MM.1S (cell line): ENCODE results near the gene IRF1.
A peak's percentile ranks its signal among the peaks of the same experiment; 100 is the strongest.

Experiments used
- DNase-seq: peaks from one replicate; pipeline ENCODE4 v3.0.0-alpha.2; 2015
- H2AFZ ChIP-seq: fragments of 300-600 bp; sonication (generic); 2 replicates; pipeline ENCODE4 v1.6.0; 2016; ENCODE audit warnings: antibody characterized with exemption, low read length
- H3F3A ChIP-seq: fragments of 300-600 bp; sonication (generic); 2 replicates; pipeline ENCODE4 v1.6.1; 2016; ENCODE audit warnings: mild to moderate bottlenecking, antibody characterized with exemption, low read length, moderate library complexity, mixed read lengths; ENCODE audit not compliant: insufficient read depth
- H3K27ac ChIP-seq: fragments of 300-600 bp; sonication (generic); 2 replicates; pipeline ENCODE4 v1.5.1; 2016; ENCODE audit warnings: mild to moderate bottlenecking, low read length
- H3K27me3 ChIP-seq: fragments of 300-600 bp; sonication (generic); replicated peaks from 2 replicates; pipeline ENCODE4 v1.6.0; 2016; ENCODE audit warnings: low read length; ENCODE audit not compliant: insufficient read depth
- H3K36me3 ChIP-seq: fragments of 300-600 bp; sonication (generic); replicated peaks from 2 replicates; pipeline ENCODE4 v1.6.1; 2016; ENCODE audit warnings: mild to moderate bottlenecking, low read length, mixed read lengths; ENCODE audit not compliant: insufficient read depth
- H3K4me1 ChIP-seq: fragments of 300-600 bp; sonication (generic); 2 replicates; pipeline ENCODE4 v1.6.1; 2016; ENCODE audit warnings: low read length, mixed read lengths
- H3K4me2 ChIP-seq: fragments of 300-600 bp; sonication (generic); 2 replicates; pipeline ENCODE4 v1.6.0; 2016; ENCODE audit warnings: low read depth, low read length
- H3K4me3 ChIP-seq: fragments of 300-600 bp; sonication (generic); 2 replicates; pipeline ENCODE4 v1.5.1; 2016; ENCODE audit warnings: low read length, mixed read lengths
- H3K79me2 ChIP-seq: fragments of 300-600 bp; sonication (generic); 2 replicates; pipeline ENCODE4 v1.6.1; 2016; ENCODE audit warnings: mixed run types, low read length, mixed read lengths
- H3K9ac ChIP-seq: fragments of 300-600 bp; sonication (generic); 2 replicates; pipeline ENCODE4 v1.6.1; 2016; ENCODE audit warnings: low read length, mixed read lengths
- H3K9me2 ChIP-seq: fragments of 300-600 bp; sonication (generic); replicated peaks from 2 replicates; pipeline ENCODE4 v1.6.1; 2016; ENCODE audit warnings: mild to moderate bottlenecking, low read length, mixed read lengths; ENCODE audit not compliant: insufficient read depth
- H3K9me3 ChIP-seq: fragments of 300-600 bp; sonication (generic); replicated peaks from 2 replicates; pipeline ENCODE4 v1.6.1; 2016; ENCODE audit warnings: mild to moderate bottlenecking, low read length, mixed read lengths; ENCODE audit not compliant: insufficient read depth
- H4K20me1 ChIP-seq: fragments of 300-600 bp; sonication (generic); 2 replicates; pipeline ENCODE4 v1.6.1; 2016; ENCODE audit warnings: mild to moderate bottlenecking, low read length, moderate library complexity, mixed read lengths; ENCODE audit not compliant: insufficient read depth
- CTCF ChIP-seq: fragments of 300-600 bp; sonication (generic); IDR thresholded peaks from 2 replicates; pipeline ENCODE4 v1.5.1; 2016; ENCODE audit warnings: antibody characterized with exemption, low read length, mixed read lengths
- EZH2 ChIP-seq: fragments of 300-600 bp; sonication (generic); optimal IDR thresholded peaks from 2 replicates; pipeline ENCODE3; 2017; ENCODE audit warnings: low read depth, mild to moderate bottlenecking, antibody characterized with exemption, low read length, mixed read lengths
- EZH2phosphoT487 ChIP-seq: fragments of 300-600 bp; sonication (generic); IDR thresholded peaks from 2 replicates; pipeline ENCODE4 v1.6.1; 2018; ENCODE audit warnings: antibody characterized with exemption, low read length

The IRF1 gene

DNA sequence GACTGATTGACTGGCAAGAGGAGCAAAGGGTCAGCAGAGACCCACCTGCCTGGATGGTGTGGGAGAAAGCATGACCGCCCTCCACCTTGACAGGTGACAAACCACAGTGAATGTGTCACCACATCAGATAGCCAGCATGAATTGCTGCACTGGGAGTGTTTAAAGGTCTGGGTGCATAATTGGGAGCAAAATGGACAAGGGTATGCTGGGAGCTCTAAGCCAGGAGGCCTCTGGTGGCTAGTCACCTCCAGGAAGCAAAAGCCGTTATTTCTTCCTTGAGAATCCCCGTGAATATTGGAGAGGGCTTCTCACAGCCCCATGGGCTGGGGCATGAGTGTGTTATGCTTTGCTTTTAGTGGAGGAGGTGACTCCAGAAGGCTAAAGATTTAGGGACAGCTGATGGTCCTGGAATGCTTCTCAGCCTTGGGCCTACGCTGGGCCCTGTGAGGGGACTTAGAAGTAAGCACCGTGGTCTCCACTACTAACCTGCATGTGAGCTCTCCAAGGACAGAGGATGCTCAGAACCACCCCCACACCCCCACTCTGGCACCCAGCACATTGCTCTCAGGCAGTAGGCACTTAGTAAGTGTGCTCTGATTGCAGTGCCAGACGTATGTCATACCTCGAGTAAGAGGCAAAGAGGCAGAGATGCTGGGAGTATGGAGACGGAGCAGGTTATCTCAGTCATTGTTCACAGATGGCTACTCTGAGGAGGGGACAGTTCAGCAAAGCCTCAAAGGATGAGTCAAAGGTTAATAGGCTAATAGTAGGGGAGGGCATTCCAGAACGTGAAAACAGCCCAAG, 9.1 kb upstream of the IRF1 start:
- no peaks in the 10 kb centered on the region for H3K9me2 ChIP-seq
- H3K4me3 ChIP-seq, result no peak overlapping the region
- H3K79me2 ChIP-seq, result peaks cover 19% of the 10 kb centered on the region
- H3K27me3 ChIP-seq, result no peaks in the 10 kb centered on the region
- DNase-seq, result peak; percentile 22
- H4K20me1 ChIP-seq, result no peaks in the 10 kb centered on the region
- peaks cover 54% of the 10 kb centered on the region for H3F3A ChIP-seq
- TF ChIP-seq CTCF, result no peak
- H3K9ac ChIP-seq, result peak overlapping the region; percentile 40; the same call in 1 of the 2 replicates
- no peaks in the 10 kb centered on the region for H3K9me3 ChIP-seq
- H3K27ac ChIP-seq, result peak overlapping the region; percentile 99
- H2AFZ ChIP-seq, result no peak overlapping the region
- H3K4me1 ChIP-seq, result peaks cover 56% of the 10 kb centered on the region
- H3K36me3 ChIP-seq, result no peaks in the 10 kb centered on the region
- H3K4me2 ChIP-seq, result peak overlapping the region; percentile 97

DNA sequence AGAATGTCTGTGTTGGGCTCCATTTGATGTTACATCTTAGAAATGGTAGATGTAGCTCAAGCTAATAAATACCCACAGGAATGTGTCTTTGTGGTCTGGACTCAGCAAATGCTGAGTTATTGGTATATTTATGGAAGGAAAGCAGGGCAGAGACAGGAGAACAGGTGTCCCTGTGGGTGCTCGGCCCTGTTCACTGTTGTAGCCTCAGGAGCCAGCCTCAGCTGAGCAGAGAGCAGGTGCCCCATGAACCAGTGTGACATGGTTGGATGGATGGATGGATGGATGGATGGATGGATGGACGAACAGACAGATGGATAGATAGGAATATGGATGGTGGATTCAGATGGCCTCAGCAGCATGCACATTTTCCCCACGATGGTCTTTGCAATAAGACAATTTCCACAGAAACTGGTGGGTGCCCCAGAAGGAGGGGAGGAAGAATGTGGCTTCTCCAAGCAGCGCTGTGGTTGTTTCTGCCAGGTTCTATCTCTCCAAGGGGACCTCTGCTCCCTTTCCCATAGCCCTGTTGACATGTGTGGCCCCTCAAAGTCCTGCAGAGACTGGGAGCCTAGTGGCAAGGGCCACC, 8.2 kb upstream of the IRF1 start:
- peak overlapping the region; percentile 99 for H3K27ac ChIP-seq
- H3K4me2 ChIP-seq, result peak overlapping the region; percentile 97
- H3F3A ChIP-seq, result peaks cover 54% of the 10 kb centered on the region

GRCh38 chr5:132498152-132498551, 7.6 kb upstream of the IRF1 start:
- TF ChIP-seq EZH2phosphoT487, result no peak
- TF ChIP-seq EZH2, result no peak
- TF ChIP-seq CTCF, result no peak
- no peaks in the 10 kb centered on the region for H3K36me3 ChIP-seq
- H3F3A ChIP-seq, result peaks cover 54% of the 10 kb centered on the region
- peak overlapping the region; percentile 97 for H3K4me2 ChIP-seq
- no peaks in the 10 kb centered on the region for H3K27me3 ChIP-seq
- peak; percentile 19 for DNase-seq
- no peaks in the 10 kb centered on the region for H3K9me3 ChIP-seq
- H3K79me2 ChIP-seq, result peaks cover 28% of the 10 kb centered on the region
- no peaks in the 10 kb centered on the region for H4K20me1 ChIP-seq
- peak overlapping the region; percentile 99 for H3K27ac ChIP-seq
- peak overlapping the region; percentile 90 for H3K9ac ChIP-seq
- H3K4me3 ChIP-seq, result 0 out of 2 replicates have a peak overlapping the region, but pooled peaks have one; percentile 89
- no peak overlapping the region for H2AFZ ChIP-seq
- H3K9me2 ChIP-seq, result no peaks in the 10 kb centered on the region
- H3K4me1 ChIP-seq, result peaks cover 65% of the 10 kb centered on the region

More for the DNA sequence above, 8.2 kb upstream of the IRF1 start:
- no peaks in the 10 kb centered on the region for H3K27me3 ChIP-seq
- TF ChIP-seq EZH2 (no peak), EZH2phosphoT487 (no peak), CTCF (no peak)
- peak overlapping the region; percentile 90 for H3K9ac ChIP-seq
- peaks cover 21% of the 10 kb centered on the region for H3K79me2 ChIP-seq
- H3K9me2 ChIP-seq, result no peaks in the 10 kb centered on the region
- 0 out of 2 replicates have a peak overlapping the region, but pooled peaks have one; percentile 89 for H3K4me3 ChIP-seq
- no peak overlapping the region for H2AFZ ChIP-seq
- no peaks in the 10 kb centered on the region for H3K9me3 ChIP-seq
- no peaks in the 10 kb centered on the region for H3K36me3 ChIP-seq
- H4K20me1 ChIP-seq, result no peaks in the 10 kb centered on the region
- H3K4me1 ChIP-seq, result peaks cover 65% of the 10 kb centered on the region
- DNase-seq, result peak; percentile 95
